Smooth muscle cell (in vitro differentiated cells): ENCODE results near the gene MAPKAPK2. TPM values are rescaled to one million over a fixed set of nuclear protein-coding genes. Genes with fewer than 3 reads are reported as not detected.

Experiments used
- DNase-seq: peaks from one replicate; lab custom pipeline; 2025; ENCODE audit not compliant: unreplicated experiment; lab: John Stamatoyannopoulos, UW
- H2AFZ ChIP-seq: fragments of 200-600 bp; sonication (generic); 2 replicates; pipeline ENCODE4 v1.6.0; 2016; ENCODE audit warnings: antibody characterized with exemption, low read depth, mild to moderate bottlenecking
- H3F3A ChIP-seq: fragments of 200-600 bp; sonication (generic); 2 replicates; pipeline ENCODE4 v1.6.0; 2017; ENCODE audit warnings: antibody characterized with exemption, low read depth
- H3K27ac ChIP-seq: fragments of 200-600 bp; sonication (generic); 2 replicates; pipeline ENCODE4 v1.5.1; 2016; ENCODE audit warnings: low read depth, mild to moderate bottlenecking
- H3K27me3 ChIP-seq: fragments of 200-600 bp; sonication (generic); 2 replicates; pipeline ENCODE4 v1.6.1; 2016; ENCODE audit warnings: low read depth, mild to moderate bottlenecking
- H3K36me3 ChIP-seq: fragments of 200-600 bp; sonication (generic); 2 replicates; pipeline ENCODE4 v1.5.1; 2016; ENCODE audit warnings: low read depth
- H3K4me1 ChIP-seq: fragments of 200-600 bp; sonication (generic); 2 replicates; pipeline ENCODE4 v1.5.1; 2016; ENCODE audit warnings: low read depth
- H3K4me2 ChIP-seq: fragments of 200-600 bp; sonication (generic); 2 replicates; pipeline ENCODE4 v1.6.0; 2016; ENCODE audit warnings: mild to moderate bottlenecking
- H3K4me3 ChIP-seq: fragments of 200-600 bp; sonication (generic); 2 replicates; pipeline ENCODE4 v1.5.1; 2016; ENCODE audit warnings: mild to moderate bottlenecking
- H3K79me2 ChIP-seq: fragments of 200-600 bp; sonication (generic); 2 replicates; pipeline ENCODE4 v1.6.0; 2016; ENCODE audit warnings: low read depth, mild to moderate bottlenecking
- H3K9ac ChIP-seq: fragments of 200-600 bp; sonication (generic); 2 replicates; pipeline ENCODE4 v1.6.0; 2016; ENCODE audit warnings: low read depth
- H3K9me3 ChIP-seq: fragments of 200-600 bp; sonication (generic); replicated peaks from 2 replicates; pipeline ENCODE4 v1.5.1; 2016; ENCODE audit warnings: low read depth
- H4K20me1 ChIP-seq: fragments of 200-600 bp; sonication (generic); 2 replicates; pipeline ENCODE4 v1.6.0; 2016; ENCODE audit warnings: low read depth
- WGBS: methylation state at CpG from one replicate; pipeline ENCODE4 v1.1.7; 2016; ENCODE audit warnings: low lambda C conversion rate; 5-methylcytosine and 5-hydroxymethylcytosine counted together
- polyA plus RNA-seq: library from polyadenylated mRNA; unstranded; fragments of >200 nt; fragmentation: Nextera tagmentation; extraction: Ambion mirVana; gene quantifications from 2 replicates; pipeline ENCODE4 v1.2.1, GENCODE V29; 2016
- total RNA-seq: library from RNA; depleted of rRNA; stranded (reverse); fragments of >200 nt; gene quantifications from 2 replicates; pipeline ENCODE4 v1.2.3, GENCODE V29; 2014
- TF ChIP-seq, protein P1 (sequence below): fragments of 200-600 bp; sonication (generic); IDR thresholded peaks from 2 replicates; pipeline ENCODE4 v1.5.1; 2017; ENCODE audit warnings: borderline replicate concordance, mild to moderate bottlenecking, antibody characterized with exemption; ENCODE audit not compliant: insufficient read depth, poor library complexity, severe bottlenecking

The MAPKAPK2 gene
- total and polyA plus RNA-seq, 2 experiments from 2014 or later, result 14.3 to 40.9 TPM

DNA sequence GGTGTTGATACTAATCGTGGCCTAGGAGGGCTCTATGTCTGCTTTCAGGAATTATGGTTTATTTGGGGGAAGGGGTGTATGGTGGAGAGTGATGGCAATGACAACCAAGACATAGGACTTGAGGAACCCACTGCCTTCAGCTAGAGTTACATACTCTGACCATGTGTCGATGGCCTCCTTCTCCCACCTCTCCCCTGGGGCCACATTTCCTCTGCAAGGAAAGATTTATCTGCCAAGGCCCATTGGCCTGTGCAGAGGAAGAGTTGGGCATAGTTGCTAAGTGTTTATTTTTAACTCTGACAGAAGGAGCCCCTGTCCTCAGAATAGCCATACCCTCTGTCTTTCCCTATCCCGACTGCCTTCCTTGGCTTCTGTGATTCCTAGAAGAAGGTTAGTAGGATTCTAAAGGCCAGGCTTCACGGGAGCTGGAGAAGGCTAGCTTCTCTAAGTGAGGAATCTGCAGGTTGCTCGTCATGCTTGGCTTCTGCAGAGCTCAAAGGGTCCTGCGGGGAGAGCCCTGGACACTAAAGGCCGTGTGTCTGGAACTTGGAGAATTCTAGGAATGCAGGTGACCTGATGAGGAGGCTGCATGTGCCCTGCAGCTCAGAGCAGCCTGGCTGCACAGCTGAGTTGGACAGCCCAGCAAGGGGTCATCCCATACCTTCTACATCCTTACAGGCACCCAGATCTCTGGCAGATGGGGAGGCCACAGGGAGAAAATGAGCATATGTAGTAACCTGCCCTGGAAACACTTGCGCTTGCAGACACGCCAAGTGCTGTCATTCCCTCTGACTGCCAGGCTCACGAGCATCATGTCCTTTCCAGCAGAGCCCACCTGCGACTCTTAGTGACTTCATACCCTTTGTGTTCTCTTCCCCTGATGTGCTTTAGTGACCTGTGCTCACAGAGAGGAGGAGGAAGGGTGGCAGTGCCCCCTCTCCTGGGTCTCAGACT, 9.7 kb downstream of the MAPKAPK2 start:
- TF ChIP-seq, protein P1, sequence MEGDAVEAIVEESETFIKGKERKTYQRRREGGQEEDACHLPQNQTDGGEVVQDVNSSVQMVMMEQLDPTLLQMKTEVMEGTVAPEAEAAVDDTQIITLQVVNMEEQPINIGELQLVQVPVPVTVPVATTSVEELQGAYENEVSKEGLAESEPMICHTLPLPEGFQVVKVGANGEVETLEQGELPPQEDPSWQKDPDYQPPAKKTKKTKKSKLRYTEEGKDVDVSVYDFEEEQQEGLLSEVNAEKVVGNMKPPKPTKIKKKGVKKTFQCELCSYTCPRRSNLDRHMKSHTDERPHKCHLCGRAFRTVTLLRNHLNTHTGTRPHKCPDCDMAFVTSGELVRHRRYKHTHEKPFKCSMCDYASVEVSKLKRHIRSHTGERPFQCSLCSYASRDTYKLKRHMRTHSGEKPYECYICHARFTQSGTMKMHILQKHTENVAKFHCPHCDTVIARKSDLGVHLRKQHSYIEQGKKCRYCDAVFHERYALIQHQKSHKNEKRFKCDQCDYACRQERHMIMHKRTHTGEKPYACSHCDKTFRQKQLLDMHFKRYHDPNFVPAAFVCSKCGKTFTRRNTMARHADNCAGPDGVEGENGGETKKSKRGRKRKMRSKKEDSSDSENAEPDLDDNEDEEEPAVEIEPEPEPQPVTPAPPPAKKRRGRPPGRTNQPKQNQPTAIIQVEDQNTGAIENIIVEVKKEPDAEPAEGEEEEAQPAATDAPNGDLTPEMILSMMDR, result no peak
- no peak overlapping the region for H3K9ac ChIP-seq
- peak overlapping the region; percentile 41 for H3K4me2 ChIP-seq
- peak overlapping the region; percentile 10 for H3K27ac ChIP-seq
- H2AFZ ChIP-seq, result no peak overlapping the region
- H3K36me3 ChIP-seq, result no peaks in the 10 kb centered on the region
- DNase-seq, result no peak
- 63% methylated on average over 11 of the region's 11 CpGs for WGBS
- peaks cover 8% of the 10 kb centered on the region for H3F3A ChIP-seq
- no peaks in the 10 kb centered on the region for H3K9me3 ChIP-seq
- H4K20me1 ChIP-seq, result peaks cover 100% of the 10 kb centered on the region
- no peaks in the 10 kb centered on the region for H3K27me3 ChIP-seq
- H3K4me3 ChIP-seq, result no peak overlapping the region
- peaks cover 99% of the 10 kb centered on the region for H3K79me2 ChIP-seq
- peaks cover 11% of the 10 kb centered on the region for H3K4me1 ChIP-seq

DNA sequence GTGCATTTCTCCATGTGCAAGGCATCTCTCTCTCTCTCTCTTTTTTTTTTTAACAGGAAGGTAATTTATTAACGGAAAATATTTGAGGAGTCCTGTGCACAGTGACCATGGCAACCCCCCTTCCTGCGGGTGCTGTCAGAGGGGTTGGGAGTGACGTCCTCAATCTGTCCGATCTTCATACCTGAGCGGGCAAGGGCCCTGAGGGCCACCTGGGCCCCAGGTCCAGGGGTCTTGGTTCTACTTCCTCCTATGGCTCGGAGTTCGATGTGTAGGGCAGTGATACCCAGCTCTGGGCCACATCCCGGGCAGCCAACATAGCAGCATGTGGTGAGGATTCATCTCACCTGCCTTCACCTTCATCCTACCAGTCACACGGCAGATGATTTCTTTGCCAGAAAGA, 11.0 kb downstream of the MAPKAPK2 start:
- WGBS, result 97% methylated on average over 9 of the region's 9 CpGs
- Histone ChIP-seq H3K79me2 (peaks cover 99% of the 10 kb centered on the region), H3K4me3 (no peak overlapping the region), H3K4me2 (no peak overlapping the region), H4K20me1 (peaks cover 100% of the 10 kb centered on the region), H3K9me3 (no peaks in the 10 kb centered on the region), H3F3A (peaks cover 8% of the 10 kb centered on the region), H3K27ac (no peak overlapping the region), H3K27me3 (no peaks in the 10 kb centered on the region), H3K4me1 (peaks cover 6% of the 10 kb centered on the region), H3K9ac (no peak overlapping the region), H2AFZ (no peak overlapping the region), H3K36me3 (no peaks in the 10 kb centered on the region)
- TF ChIP-seq, protein P1, result no peak
- no peak for DNase-seq

DNA sequence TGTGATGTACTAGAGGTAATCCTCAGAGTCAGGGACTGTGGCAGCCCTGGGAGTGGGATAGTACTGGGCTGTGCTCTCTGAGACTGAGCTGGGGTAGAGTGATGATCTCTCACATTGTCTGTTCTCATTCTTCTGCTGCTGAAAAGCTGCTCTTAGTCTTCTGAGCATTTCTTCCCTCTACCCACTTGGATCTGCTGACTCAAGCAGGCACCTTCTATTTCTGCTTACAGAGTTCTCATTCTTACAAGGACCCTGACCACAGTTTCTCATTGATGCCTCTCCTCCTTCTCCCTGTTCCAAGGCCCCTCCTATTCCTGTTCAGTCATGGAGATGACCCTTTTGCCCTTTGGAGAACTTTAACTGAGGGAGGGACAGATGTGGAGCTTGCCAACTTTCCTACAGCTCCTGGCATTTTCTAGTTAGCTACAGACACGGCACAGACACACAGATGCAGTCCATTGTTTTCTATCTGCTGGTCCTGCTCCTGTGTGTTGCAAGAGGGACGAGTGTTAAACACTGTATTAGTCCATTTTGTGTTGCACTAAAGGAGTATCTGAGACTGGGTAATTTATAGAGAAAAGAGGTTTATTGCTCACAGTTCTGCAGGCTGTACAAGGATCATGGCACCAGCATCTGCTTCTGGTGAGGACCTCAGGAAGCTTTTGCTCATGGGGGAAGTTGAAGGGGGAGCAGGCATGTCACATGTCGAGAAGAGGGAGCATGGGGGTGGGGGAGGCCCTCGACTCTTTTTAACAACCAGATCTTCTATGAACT, 12.3 kb downstream of the MAPKAPK2 start:
- H2AFZ ChIP-seq, result no peak overlapping the region
- WGBS, result 95% methylated on average over 4 of the region's 4 CpGs
- peaks cover 99% of the 10 kb centered on the region for H3K79me2 ChIP-seq

More for the DNA sequence above, 12.3 kb downstream of the MAPKAPK2 start:
- H3F3A ChIP-seq, result peaks cover 8% of the 10 kb centered on the region
- no peak overlapping the region for H3K4me3 ChIP-seq
- no peaks in the 10 kb centered on the region for H3K27me3 ChIP-seq
- H3K36me3 ChIP-seq, result no peaks in the 10 kb centered on the region
- H3K4me2 ChIP-seq, result no peak overlapping the region
- DNase-seq, result no peak
- peaks cover 100% of the 10 kb centered on the region for H4K20me1 ChIP-seq
- no peak overlapping the region for H3K9ac ChIP-seq
- H3K27ac ChIP-seq, result no peak overlapping the region
- peaks cover 6% of the 10 kb centered on the region for H3K4me1 ChIP-seq
- H3K9me3 ChIP-seq, result no peaks in the 10 kb centered on the region
- TF ChIP-seq, protein P1, result no peak
